Measurements from ENCODE around the gene MEIS2.

DNA sequence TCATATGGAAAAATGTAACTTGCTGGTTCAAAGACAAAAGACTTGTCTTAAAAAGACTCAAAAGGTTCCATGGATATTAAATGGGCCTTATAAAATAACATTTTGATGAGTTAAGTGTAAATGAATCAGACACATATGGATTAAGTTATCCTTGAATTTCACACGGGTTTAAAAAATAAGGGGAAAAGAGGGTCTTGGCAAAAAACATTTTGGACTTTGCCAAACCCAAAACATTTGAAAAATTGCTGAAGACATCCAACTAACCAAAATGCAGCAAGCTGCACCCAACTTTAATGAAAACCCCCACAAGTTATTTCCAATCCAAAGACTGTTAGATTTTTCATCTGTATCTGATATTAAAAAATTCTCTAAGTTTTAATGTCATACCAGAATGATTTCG is 200.7 kb downstream of the MEIS2 start:
- TF ChIP-seq CTCF (conservative IDR thresholded peaks at IDR 0.05 in 1 of 2, IDR thresholded peaks at IDR 0.05 in 1 of 2; ENCODE audit: extremely low read depth in 1 of 2, insufficient read depth in 1 of 2, low read depth in 1 of 2, low read length in 2 of 2) (no peak), EZH2 (IDR thresholded peaks at IDR 0.05; ENCODE audit: borderline replicate concordance, low read length) (no peak)
